CD4-positive, alpha-beta T cell (primary cell): ENCODE results near the gene RDH14. TPM values are rescaled to one million over a fixed set of nuclear protein-coding genes. Genes with fewer than 3 reads are reported as not detected.

Experiments
- ATAC-seq: fragments of 200-7000 bp; cut with Tn5 transposase; one replicate; pipeline ENCODE4 v1.10.0; 2022; ENCODE audit warnings: mild to moderate bottlenecking; ENCODE audit not compliant: poor library complexity
- CTCF ChIA-PET: fragments of 350-600 bp; sonication (Branson Sonifier 250); formaldehyde crosslinking; loops from one replicate; lab custom pipeline; 2021; ENCODE audit warnings: antibody characterized with exemption, inconsistent platforms; lab: Charles Lee
- POLR2A ChIA-PET: fragments of 350-600 bp; sonication (Branson Sonifier 250); formaldehyde crosslinking; loops from one replicate; lab custom pipeline; 2021; ENCODE audit warnings: antibody characterized with exemption, inconsistent platforms; lab: Charles Lee
- DNase-seq, 14 experiments: peaks; one replicate each; pipeline ENCODE4 v3.0.0-alpha.2; 2013 to 2020; ENCODE audit warnings: mixed read lengths in 2 of 14
- H3K27ac ChIP-seq, 2 donors: one replicate each; pipeline versions ENCODE4 v1.5.1 to v1.7.0; 2013; ENCODE audit warnings: low read length in 2 of 2, low read depth in 1 of 2, mild to moderate bottlenecking in 1 of 2
- H3K27me3 ChIP-seq, 2 experiments: 1 replicate in 1 of 2; 2 replicates in 1 of 2; pipeline versions ENCODE4 v1.6.1 to v1.7.0; 2013; ENCODE audit warnings: low read length in 2 of 2, control low read depth in 1 of 2, mild to moderate bottlenecking in 1 of 2, moderate library complexity in 1 of 2; ENCODE audit not compliant: insufficient read depth in 2 of 2, control insufficient read depth in 1 of 2
- H3K36me3 ChIP-seq: one replicate; pipeline ENCODE4 v1.6.1; 2013; ENCODE audit warnings: low read length, control low read depth; ENCODE audit not compliant: insufficient read depth
- H3K4me1 ChIP-seq: one replicate; pipeline ENCODE4 v1.6.1; 2013; ENCODE audit warnings: low read length, control low read depth; ENCODE audit not compliant: insufficient read depth
- H3K4me3 ChIP-seq: one replicate; pipeline ENCODE4 v1.5.1; 2013; ENCODE audit warnings: mild to moderate bottlenecking, low read length, moderate library complexity
- H3K9me3 ChIP-seq, 2 experiments: 1 replicate in 1 of 2; 2 replicates in 1 of 2; pipeline versions ENCODE4 v1.6.1 to v1.7.0; 2013; ENCODE audit warnings: low read length in 2 of 2, mild to moderate bottlenecking in 2 of 2, control low read depth in 1 of 2, moderate library complexity in 1 of 2; ENCODE audit not compliant: control insufficient read depth in 1 of 2, insufficient read depth in 1 of 2
- H3K27ac Mint-ChIP-seq: one replicate; pipeline ENCODE4 v1.8.0; 2020; ENCODE audit warnings: mixed read lengths
- H3K27me3 Mint-ChIP-seq: one replicate; pipeline ENCODE4 v1.8.0; 2021; ENCODE audit warnings: mixed read lengths
- H3K36me3 Mint-ChIP-seq: one replicate; pipeline ENCODE4 v1.8.0; 2021; ENCODE audit warnings: low read depth, mixed read lengths
- H3K4me1 Mint-ChIP-seq: one replicate; pipeline ENCODE4 v1.8.0; 2021; ENCODE audit warnings: low read depth, mixed read lengths
- H3K4me3 Mint-ChIP-seq: one replicate; pipeline ENCODE4 v1.8.0; 2020; ENCODE audit warnings: mild to moderate bottlenecking, mixed read lengths
- H3K9me3 Mint-ChIP-seq: one replicate; pipeline ENCODE4 v1.8.0; 2020; ENCODE audit warnings: mixed read lengths
- intact Hi-C, 2 experiments: fragments of 100-400 bp; cut with DNase I in 1 of 2; cut with micrococcal nuclease in 1 of 2; formaldehyde crosslinking; loops; one replicate each; pipeline versions ENCODE4 v1.15.1 to v1.9.0; 2023 to 2025; cut with DNase I, micrococcal nuclease
- total RNA-seq, 174 experiments: library from RNA in 2 of 174; stranded (reverse) in 2 of 174; gene quantifications; one replicate each; pipeline ENCODE4 v1.2.3 and lab custom pipeline; 2021 to 2026
- TF ChIP-seq, protein P1 (sequence below): fragments of 200-600 bp; IDR thresholded peaks from one replicate; pipeline ENCODE4 v1.8.0; 2022; ENCODE audit warnings: antibody characterized with exemption, mild to moderate bottlenecking

Gene RDH14
- total RNA-seq, 2 experiments from 2014 or later, result 11.4 to 12.7 TPM

DNA sequence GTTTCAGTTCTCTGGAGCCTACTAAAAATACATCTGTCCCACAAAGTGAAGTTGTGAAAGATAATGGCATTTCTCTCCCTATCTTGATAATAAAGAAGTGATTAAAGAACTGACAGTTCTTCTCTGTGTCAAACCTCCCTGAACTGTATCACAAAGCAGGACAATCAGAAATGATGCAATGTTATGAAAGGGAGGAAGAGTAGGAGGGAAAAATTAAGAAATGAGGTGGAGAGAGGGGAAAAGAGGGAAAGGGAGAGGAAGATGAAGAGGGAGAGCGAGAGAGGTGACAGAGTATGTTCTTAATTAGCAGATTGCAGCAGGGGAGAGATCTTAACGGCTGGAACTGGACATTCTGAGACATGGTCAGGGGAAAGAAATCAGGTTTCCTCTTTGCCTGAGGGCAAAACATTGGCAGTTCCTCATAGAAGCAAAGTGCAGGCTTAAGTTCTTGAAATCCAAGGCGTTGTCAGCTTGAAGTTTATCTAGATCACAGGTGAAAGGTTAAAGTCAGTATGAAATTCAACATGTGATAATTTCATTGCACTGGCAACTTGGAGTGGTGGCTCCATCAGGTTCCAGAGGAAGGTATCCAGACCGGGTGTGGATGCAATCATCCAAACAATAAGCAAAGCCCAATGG, 54.6 kb downstream of the RDH14 start:
- POLR2A ChIA-PET, result no interaction called here
- H3K4me1 Mint-ChIP-seq, result no peaks in the 10 kb centered on the region
- Histone ChIP-seq H3K27me3 (peaks cover 4 to 12% of the 10 kb centered on the region in 2 experiments), H3K4me1 (no peaks in the 10 kb centered on the region), H3K4me3 (no peak overlapping the region), H3K27ac (no peak overlapping the region), H3K9me3 (no peaks in the 10 kb centered on the region), H3K36me3 (no peaks in the 10 kb centered on the region)
- peaks cover 35% of the 10 kb centered on the region for H3K27me3 Mint-ChIP-seq
- DNase-seq (no peak), ATAC-seq (no peak)
- H3K27ac Mint-ChIP-seq, result no peak overlapping the region
- intact Hi-C loops, result no loop called here
- TF ChIP-seq, protein P1, sequence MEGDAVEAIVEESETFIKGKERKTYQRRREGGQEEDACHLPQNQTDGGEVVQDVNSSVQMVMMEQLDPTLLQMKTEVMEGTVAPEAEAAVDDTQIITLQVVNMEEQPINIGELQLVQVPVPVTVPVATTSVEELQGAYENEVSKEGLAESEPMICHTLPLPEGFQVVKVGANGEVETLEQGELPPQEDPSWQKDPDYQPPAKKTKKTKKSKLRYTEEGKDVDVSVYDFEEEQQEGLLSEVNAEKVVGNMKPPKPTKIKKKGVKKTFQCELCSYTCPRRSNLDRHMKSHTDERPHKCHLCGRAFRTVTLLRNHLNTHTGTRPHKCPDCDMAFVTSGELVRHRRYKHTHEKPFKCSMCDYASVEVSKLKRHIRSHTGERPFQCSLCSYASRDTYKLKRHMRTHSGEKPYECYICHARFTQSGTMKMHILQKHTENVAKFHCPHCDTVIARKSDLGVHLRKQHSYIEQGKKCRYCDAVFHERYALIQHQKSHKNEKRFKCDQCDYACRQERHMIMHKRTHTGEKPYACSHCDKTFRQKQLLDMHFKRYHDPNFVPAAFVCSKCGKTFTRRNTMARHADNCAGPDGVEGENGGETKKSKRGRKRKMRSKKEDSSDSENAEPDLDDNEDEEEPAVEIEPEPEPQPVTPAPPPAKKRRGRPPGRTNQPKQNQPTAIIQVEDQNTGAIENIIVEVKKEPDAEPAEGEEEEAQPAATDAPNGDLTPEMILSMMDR, result no peak
- H3K9me3 Mint-ChIP-seq, result no peaks in the 10 kb centered on the region
- no peaks in the 10 kb centered on the region for H3K36me3 Mint-ChIP-seq
- no peak overlapping the region for H3K4me3 Mint-ChIP-seq
- CTCF ChIA-PET, result no interaction called here

Other genes with a start within 250 kb of the RDH14 start
- gene NT5C1B, start 28.9 kb upstream of the RDH14 start, total RNA-seq, result not detected